OCI-LY7 (cell line): ENCODE data around the gene SGF29. TPM values are rescaled to one million over a fixed set of nuclear protein-coding genes. Genes with fewer than 3 reads are reported as not detected.

Experiments
- BruUV-seq: library from RNA; stranded (reverse); fragments of 400-500 nt; replicated peaks from 2 replicates; lab custom pipeline; 2021; lab: Mats Ljungman, UMichigan
- CTCF ChIA-PET: fragments of 300-600 bp; sonication (Branson Sonifier 250); formaldehyde crosslinking; loops from one replicate; lab custom pipeline; 2022; ENCODE audit warnings: antibody characterized with exemption; ENCODE audit not compliant: unreplicated experiment; lab: Charles Lee
- POLR2A ChIA-PET: fragments of 300-600 bp; sonication (Branson Sonifier 250); formaldehyde crosslinking; loops from one replicate; lab custom pipeline; 2022; ENCODE audit warnings: antibody characterized with exemption; lab: Charles Lee
- DNase-seq: peaks from one replicate; pipeline ENCODE4 v3.0.0-alpha.2; 2015; ENCODE audit warnings: low spot score
- H2AFZ ChIP-seq: fragments of 200-600 bp; sonication (generic), shearing (Covaris generic); 2 replicates; pipeline ENCODE4 v1.6.1; 2014; ENCODE audit warnings: mild to moderate bottlenecking, antibody characterized with exemption, low read length, moderate library complexity
- H3K27ac ChIP-seq: fragments of 200-600 bp; sonication (generic); 2 replicates; pipeline ENCODE4 v1.5.1; 2014; ENCODE audit warnings: mixed run types, low read depth, mild to moderate bottlenecking, moderate library complexity, low read length, inconsistent platforms; ENCODE audit not compliant: poor library complexity, severe bottlenecking
- H3K36me3 ChIP-seq: fragments of 200-600 bp; sonication (generic); 2 replicates; pipeline ENCODE4 v1.6.1; 2014; ENCODE audit warnings: mild to moderate bottlenecking, antibody characterized with exemption, low read length, moderate library complexity, mixed read lengths; ENCODE audit not compliant: insufficient read depth
- H3K4me1 ChIP-seq: fragments of 200-600 bp; sonication (generic); 2 replicates; pipeline ENCODE4 v1.5.1; 2014; ENCODE audit warnings: mild to moderate bottlenecking, low read length; ENCODE audit not compliant: insufficient read depth, poor library complexity, severe bottlenecking
- H3K4me2 ChIP-seq: fragments of 200-600 bp; sonication (generic); 2 replicates; pipeline ENCODE4 v1.6.1; 2014; ENCODE audit warnings: mild to moderate bottlenecking, low read length
- H3K4me3 ChIP-seq: fragments of 200-600 bp; sonication (generic); 2 replicates; pipeline ENCODE4 v1.5.1; 2014; ENCODE audit warnings: mild to moderate bottlenecking, low read depth, low read length; ENCODE audit not compliant: poor library complexity, severe bottlenecking
- H3K79me2 ChIP-seq: fragments of 200-600 bp; sonication (generic); 2 replicates; pipeline ENCODE4 v1.6.1; 2016; ENCODE audit warnings: low read depth, mild to moderate bottlenecking, low read length, moderate library complexity, mixed read lengths; ENCODE audit not compliant: insufficient read depth
- H3K9me2 ChIP-seq: fragments of 200-600 bp; sonication (generic); 2 replicates; pipeline ENCODE4 v1.6.1; 2016; ENCODE audit warnings: mild to moderate bottlenecking, low read length, mixed read lengths; ENCODE audit not compliant: insufficient read depth
- H3K9me3 ChIP-seq: fragments of 200-600 bp; sonication (generic); 2 replicates; pipeline ENCODE4 v1.6.1; 2014; ENCODE audit warnings: mild to moderate bottlenecking, mixed run types, low read length, mixed read lengths
- H4K20me1 ChIP-seq: fragments of 200-600 bp; sonication (generic); 2 replicates; pipeline ENCODE4 v1.6.1; 2014; ENCODE audit warnings: mild to moderate bottlenecking, antibody characterized with exemption, low read length, moderate library complexity, mixed read lengths; ENCODE audit not compliant: insufficient read depth
- CTCF ChIP-seq: fragments of 200-600 bp; sonication (generic); conservative IDR thresholded peaks from 2 replicates; pipeline ENCODE4 v1.5.1; 2014; ENCODE audit warnings: mild to moderate bottlenecking, antibody characterized with exemption, low read length, moderate library complexity, mixed read lengths
- EZH2phosphoT487 ChIP-seq: fragments of 200-600 bp; sonication (generic); IDR thresholded peaks from 2 replicates; pipeline ENCODE4 v1.6.1; 2018; ENCODE audit warnings: low read depth, borderline replicate concordance, mild to moderate bottlenecking, mixed run types, antibody characterized with exemption, low read length, moderate library complexity, mixed read lengths
- intact Hi-C: fragments of 100-400 bp; cut with micrococcal nuclease; formaldehyde crosslinking; loops from one replicate; pipeline ENCODE4 v1.10.0; 2022; ENCODE audit not compliant: unreplicated experiment
- total RNA-seq, 2 experiments: library from RNA; depleted of rRNA in 1 of 2; stranded (reverse); fragments of >200 nt in 1 of 2; shearing (Covaris generic) in 1 of 2; gene quantifications; 2 replicates each; pipeline ENCODE4 v1.2.3, GENCODE V29; 2014 to 2022

SGF29 gene
- total RNA-seq, 2 experiments from 2014 or later, result 22.6 to 32.0 TPM

- H3K4me1 ChIP-seq, result peaks cover 17% of the 10 kb centered on the region
- intact Hi-C loops, result no loop called here
- no peaks in the 10 kb centered on the region for H3K9me3 ChIP-seq
- ChIA-PET CTCF (interaction anchor here (0.6 kb wide), 1 partner anchor 10 kb away, joined by 8 read pairs; no protein-coding TSS in a partner anchor), POLR2A (no interaction called here)
- no peak overlapping the region for H2AFZ ChIP-seq
- H3K4me3 ChIP-seq, result no peak overlapping the region
- TF ChIP-seq CTCF (no peak), EZH2phosphoT487 (no peak)
- H3K79me2 ChIP-seq, result peaks cover 25% of the 10 kb centered on the region; the same call in 1 of the 2 replicates
- H4K20me1 ChIP-seq, result no peaks in the 10 kb centered on the region
- no TSS peak for BruUV-seq
- H3K4me2 ChIP-seq, result no peak overlapping the region
- no peak overlapping the region for H3K27ac ChIP-seq
- no peaks in the 10 kb centered on the region for H3K9me2 ChIP-seq
- H3K36me3 ChIP-seq, result peaks cover 42% of the 10 kb centered on the region
- DNase-seq, result no peak
These were observed 4.7 kb downstream of the SGF29 start for GRCh38 chr16:28558456-28558855.

GRCh38 chr16:28561557-28562187 is 8.0 kb downstream of the SGF29 start:
- H3K4me3 ChIP-seq, result no peak overlapping the region
- no peak overlapping the region for H3K27ac ChIP-seq
- no peak for DNase-seq
- H3K9me2 ChIP-seq, result no peaks in the 10 kb centered on the region
- H4K20me1 ChIP-seq, result no peaks in the 10 kb centered on the region
- no peaks in the 10 kb centered on the region for H3K9me3 ChIP-seq
- ChIA-PET POLR2A (no interaction called here), CTCF (no interaction called here)
- TF ChIP-seq EZH2phosphoT487 (no peak), CTCF (no peak)
- no TSS peak for BruUV-seq
- H3K4me1 ChIP-seq, result no peaks in the 10 kb centered on the region
- H3K79me2 ChIP-seq, result 0 out of 2 replicates have a peak, but pooled peaks cover 5% of the 10 kb centered on the region
- intact Hi-C loops, result no loop called here
- no peak overlapping the region for H2AFZ ChIP-seq
- H3K36me3 ChIP-seq, result peaks cover 50% of the 10 kb centered on the region
- H3K4me2 ChIP-seq, result no peak overlapping the region

- Histone ChIP-seq H3K27ac (no peak overlapping the region), H3K4me2 (no peak overlapping the region), H4K20me1 (no peaks in the 10 kb centered on the region), H3K4me3 (no peak overlapping the region), H3K4me1 (no peaks in the 10 kb centered on the region), H2AFZ (no peak overlapping the region), H3K9me2 (no peaks in the 10 kb centered on the region), H3K79me2 (peaks cover 8% of the 10 kb centered on the region; the same call in 1 of the 2 replicates), H3K36me3 (peaks cover 48% of the 10 kb centered on the region), H3K9me3 (0 out of 2 replicates have a peak, but pooled peaks cover 1% of the 10 kb centered on the region)
- no peak for TF ChIP-seq CTCF
- no peak for TF ChIP-seq EZH2phosphoT487
- POLR2A ChIA-PET, result no interaction called here
- DNase-seq, result no peak
- intact Hi-C loops, result no loop called here
- BruUV-seq, result no TSS peak
- CTCF ChIA-PET, result no interaction called here
These were observed 8.5 kb downstream of the SGF29 start for GRCh38 chr16:28562199-28562598.
